Lung (tissue), 12 donors: ENCODE measurements around the gene TLX2. TPM values are rescaled to one million over a fixed set of nuclear protein-coding genes. Genes with fewer than 3 reads are reported as not detected.

ENCODE experiments used
- ATAC-seq: fragments of 200-7000 bp; cut with Tn5 transposase; one replicate; pipeline ENCODE4 v1.9.1; 2020; ENCODE audit warnings: moderate number of reproducible peaks; ENCODE audit not compliant: insufficient read depth, low FRiP score
- DNase-seq, 3 donors: peaks; one replicate each; pipeline ENCODE4 v3.0.0-alpha.2; 2013 to 2017
- H3K27ac ChIP-seq, 2 donors: one replicate each; pipeline ENCODE4 v1.5.1; 2013; ENCODE audit warnings: mild to moderate bottlenecking in 2 of 2, moderate library complexity in 2 of 2, control low read depth in 1 of 2, inconsistent platforms in 1 of 2, low read depth in 1 of 2, low read length in 1 of 2
- H3K27me3 ChIP-seq, 3 donors: one replicate each; pipeline ENCODE4 v1.5.1; 2013; ENCODE audit warnings: low read length in 2 of 3; ENCODE audit not compliant: control insufficient read depth in 3 of 3, insufficient read depth in 3 of 3
- H3K36me3 ChIP-seq, 4 donors: one replicate each; pipeline ENCODE4 v1.5.1; 2013; ENCODE audit warnings: low read length in 4 of 4, mild to moderate bottlenecking in 1 of 4, moderate library complexity in 1 of 4; ENCODE audit not compliant: control insufficient read depth in 4 of 4, insufficient read depth in 4 of 4
- H3K4me1 ChIP-seq, 5 donors: one replicate each; pipeline ENCODE4 v1.5.1; 2013; ENCODE audit warnings: low read length in 5 of 5, mild to moderate bottlenecking in 2 of 5, moderate library complexity in 1 of 5; ENCODE audit not compliant: control insufficient read depth in 5 of 5, insufficient read depth in 5 of 5
- H3K4me3 ChIP-seq: one replicate; pipeline ENCODE4 v1.5.1; 2013; ENCODE audit warnings: mild to moderate bottlenecking, control low read depth, moderate library complexity
- H3K9ac ChIP-seq, 2 donors: one replicate each; pipeline ENCODE4 v1.5.1; 2013; ENCODE audit warnings: low read length in 2 of 2, control low read depth in 1 of 2; ENCODE audit not compliant: insufficient read depth in 1 of 2
- H3K9me3 ChIP-seq, 4 donors: one replicate each; pipeline ENCODE4 v1.5.1; 2013; ENCODE audit warnings: low read length in 3 of 4, mild to moderate bottlenecking in 1 of 4, moderate library complexity in 1 of 4; ENCODE audit not compliant: control insufficient read depth in 4 of 4, insufficient read depth in 3 of 4
- CTCF ChIP-seq: IDR thresholded peaks from 2 replicates; pipeline ENCODE4 v1.5.1; 2012; ENCODE audit warnings: mild to moderate bottlenecking; ENCODE audit errors: control extremely low read depth, extremely low read depth
- WGBS, 2 donors: extraction: QIAGEN DNeasy Blood & Tissue Kit; methylation state at CpG; one replicate each; pipeline ENCODE4 v1.1.7; 2013; 5-methylcytosine and 5-hydroxymethylcytosine counted together
- polyA plus RNA-seq, 2 donors: library from polyadenylated mRNA; stranded (reverse); fragments of 200-250 nt; gene quantifications; one replicate each; pipeline ENCODE4 v1.2.1, GENCODE V29; 2013
- total RNA-seq, 2 donors: library from RNA; depleted of rRNA in 1 of 2; stranded (reverse); fragments of >200 nt in 1 of 2; gene quantifications; one replicate each; pipeline ENCODE4 v1.2.1, GENCODE V29; 2014 to 2021
- donor health status: control.
- donor health status: control.
- donor health status: Bipolar disorder and iron deficiency.
- donor health status: healthy.
- donor health status: DM: yes; HTN: yes; CAD: no.

TLX2 gene
- total and polyA plus RNA-seq, 4 donors = 0.03 TPM; not detected in 3

- Histone ChIP-seq H3K9me3 (no peaks in the 10 kb centered on the region), H3K4me1 (peaks cover 8 to 23% (median 11%) of the 10 kb centered on the region in 5 donors), H3K27ac (no peak overlapping the region), H3K27me3 (no peaks in the 10 kb centered on the region), H3K9ac (no peak overlapping the region), H3K36me3 (peaks cover 5 to 32% (median 20%) of the 10 kb centered on the region in 4 donors), H3K4me3 (no peak overlapping the region)
- no peak for ATAC-seq
- DNase-seq = peak in 2 of 3 donors; percentile 62 to 71
- peak; percentile 6 for TF ChIP-seq CTCF
These were observed 18.0 kb downstream of the TLX2 start for GRCh38 chr2:74532222-74532621.

GRCh38 chr2:74533464-74533863 lies 19.2 kb downstream of the TLX2 start:
- ATAC-seq (no peak), DNase-seq (no peak)
- Histone ChIP-seq H3K27me3 (no peaks in the 10 kb centered on the region), H3K9ac (no peak overlapping the region), H3K36me3 (peaks cover 5 to 23% (median 13%) of the 10 kb centered on the region in 4 donors), H3K4me3 (no peak overlapping the region), H3K9me3 (no peaks in the 10 kb centered on the region), H3K27ac (no peak overlapping the region), H3K4me1 (peaks cover 3 to 17% (median 8%) of the 10 kb centered on the region in 5 donors)
- no peak for TF ChIP-seq CTCF
- WGBS, 2 donors = 83 to 88% methylated on average over 4 of the region's 4 CpGs

GRCh38 chr2:74534411-74534810 lies 20.2 kb downstream of the TLX2 start:
- Histone ChIP-seq H3K9ac (no peak overlapping the region), H3K4me1 (peaks cover 0 to 12% (median 5%) of the 10 kb centered on the region in 5 donors), H3K27ac (no peak overlapping the region), H3K36me3 (peaks cover 5 to 23% (median 12%) of the 10 kb centered on the region in 4 donors), H3K4me3 (no peak overlapping the region), H3K9me3 (no peaks in the 10 kb centered on the region), H3K27me3 (no peaks in the 10 kb centered on the region)
- DNase-seq = no peak
- no peak for ATAC-seq
- no peak for TF ChIP-seq CTCF
- 84 to 87% methylated on average over 12 of the region's 12 CpGs for WGBS, 2 donors

- WGBS, 2 donors = 92 to 94% methylated on average over 10 of the region's 10 CpGs
- no peak overlapping the region for H3K27ac ChIP-seq
- H3K36me3 ChIP-seq = peaks cover 5 to 23% (median 12%) of the 10 kb centered on the region in 4 donors
- TF ChIP-seq CTCF = no peak
- H3K9ac ChIP-seq = no peak overlapping the region
- H3K9me3 ChIP-seq = no peaks in the 10 kb centered on the region
- DNase-seq (no peak), ATAC-seq (no peak)
- H3K4me3 ChIP-seq = no peak overlapping the region
- H3K4me1 ChIP-seq = peaks cover 0 to 11% (median 5%) of the 10 kb centered on the region in 5 donors
- no peaks in the 10 kb centered on the region for H3K27me3 ChIP-seq
These were observed 21.3 kb downstream of the TLX2 start for GRCh38 chr2:74535440-74535965.
